HG02885 (cell line): ENCODE results near the gene PPP2R5B.

Experiments
- ATAC-seq: cut with Tn5 transposase; IDR thresholded peaks from one replicate; pipeline ENCODE4 v1.9.1; 2021; ENCODE audit warnings: mild to moderate bottlenecking; ENCODE audit not compliant: unreplicated experiment, poor library complexity

Gene PPP2R5B

DNA sequence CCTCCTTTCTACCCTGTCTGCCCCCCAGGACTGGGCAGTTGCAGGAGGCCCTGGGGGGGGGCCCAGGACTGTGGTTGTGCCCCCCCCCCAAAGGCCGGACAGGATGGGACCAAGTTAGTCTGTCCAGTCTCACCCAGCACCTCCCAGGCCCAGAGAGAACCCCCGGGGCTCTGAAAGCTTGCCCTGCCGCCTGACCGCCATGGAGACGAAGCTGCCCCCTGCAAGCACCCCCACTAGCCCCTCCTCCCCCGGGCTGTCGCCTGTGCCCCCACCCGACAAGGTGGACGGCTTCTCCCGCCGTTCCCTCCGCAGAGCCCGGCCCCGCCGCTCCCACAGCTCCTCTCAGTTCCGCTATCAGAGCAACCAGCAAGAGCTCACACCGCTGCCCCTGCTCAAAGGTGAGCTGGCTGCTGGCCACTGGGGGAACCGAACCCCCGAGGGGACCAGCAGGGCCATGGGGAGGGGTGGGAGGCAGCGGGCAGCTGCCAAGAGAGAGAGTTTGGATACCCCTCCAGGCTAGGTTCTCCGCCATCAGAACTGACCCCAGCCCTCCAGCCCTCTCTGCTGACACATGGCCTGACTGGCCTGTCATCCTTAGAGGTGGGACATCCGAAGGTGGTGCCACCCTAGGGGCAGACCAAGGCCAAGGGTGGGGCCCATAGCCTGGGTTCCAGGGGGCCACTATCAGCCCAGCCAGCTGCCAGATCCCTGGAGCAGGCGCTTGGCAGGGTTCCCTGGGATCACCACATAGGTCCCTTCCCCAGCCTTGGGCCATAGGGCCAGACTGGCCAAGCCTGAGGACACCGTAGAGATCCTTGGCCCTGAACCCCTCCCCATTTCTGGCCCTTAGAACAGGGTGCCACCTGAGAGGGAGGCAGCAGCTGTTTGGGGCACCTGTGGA lies 1.3 kb downstream of the PPP2R5B start:
- no peak for ATAC-seq

DNA sequence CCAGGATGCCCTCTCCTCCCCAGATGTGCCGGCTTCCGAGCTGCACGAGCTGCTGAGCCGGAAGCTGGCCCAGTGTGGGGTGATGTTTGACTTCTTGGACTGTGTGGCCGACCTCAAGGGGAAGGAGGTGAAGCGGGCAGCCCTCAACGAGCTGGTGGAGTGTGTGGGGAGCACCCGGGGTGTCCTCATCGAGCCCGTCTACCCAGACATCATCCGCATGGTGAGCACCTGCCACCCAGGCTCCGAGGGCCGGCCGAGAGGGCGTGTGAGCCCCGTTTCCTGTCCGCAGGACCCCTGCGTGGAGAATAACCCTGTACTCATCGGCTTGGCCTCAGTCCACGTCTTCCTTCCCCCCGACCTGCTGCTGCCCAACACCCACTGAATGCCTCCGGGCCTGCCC lies 2.2 kb downstream of the PPP2R5B start:
- ATAC-seq: no peak

DNA sequence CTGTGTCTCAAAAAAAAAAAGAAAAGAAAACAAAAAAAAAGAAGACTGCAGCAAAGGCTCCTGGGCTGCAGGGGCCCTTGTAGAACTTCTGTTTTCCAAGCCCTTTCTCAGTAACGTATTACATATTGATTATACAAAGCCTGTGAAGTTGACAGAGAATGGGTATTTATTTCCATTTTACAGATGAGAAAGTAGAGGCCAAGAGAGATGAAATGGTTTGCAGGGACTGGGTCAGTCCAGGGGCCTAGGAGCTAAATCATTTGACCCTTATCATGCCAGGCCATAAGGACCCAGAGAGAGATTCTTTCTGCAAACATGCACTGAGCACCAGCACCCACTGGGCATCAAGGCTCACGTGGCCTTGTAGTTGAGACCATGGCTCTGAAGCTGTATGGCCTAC lies 4.5 kb downstream of the PPP2R5B start:
- no peak for ATAC-seq

DNA sequence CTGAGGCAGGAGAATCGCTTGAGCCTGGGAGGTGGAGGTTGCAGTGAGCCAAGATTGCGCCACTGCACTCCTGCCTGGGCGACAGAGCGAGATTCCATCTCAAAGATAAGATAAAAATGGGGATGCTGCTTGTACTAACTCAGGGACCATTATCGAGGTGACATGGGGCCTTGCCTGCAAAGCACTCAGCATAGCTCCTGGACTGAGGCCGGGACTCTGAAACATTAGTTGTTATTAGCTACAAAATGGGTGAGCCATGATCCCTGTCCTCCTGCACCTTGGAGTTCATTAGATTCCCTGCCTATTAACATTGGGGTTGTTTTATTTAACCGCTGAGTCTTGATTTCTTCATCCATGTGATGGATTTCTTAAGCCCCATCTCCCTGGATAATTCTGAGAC lies 5.1 kb downstream of the PPP2R5B start:
- ATAC-seq: no peak

DNA sequence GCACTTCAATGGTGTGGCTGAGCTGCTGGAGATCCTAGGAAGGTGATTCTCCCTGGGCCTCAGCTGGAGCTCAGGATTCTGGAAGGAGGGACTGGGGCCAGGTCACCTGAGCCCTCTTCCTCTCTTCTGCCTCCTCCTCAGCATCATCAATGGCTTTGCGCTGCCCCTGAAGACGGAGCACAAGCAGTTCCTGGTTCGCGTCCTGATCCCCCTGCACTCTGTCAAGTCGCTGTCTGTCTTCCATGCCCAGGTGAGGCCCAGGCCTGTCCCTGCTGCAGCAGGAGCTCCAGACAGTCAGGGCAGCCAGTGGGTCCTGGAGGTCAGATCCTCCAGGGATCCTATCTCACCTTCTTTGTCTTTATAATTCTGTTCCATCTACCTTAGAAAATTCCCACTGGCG lies 5.9 kb downstream of the PPP2R5B start:
- ATAC-seq: no peak

DNA sequence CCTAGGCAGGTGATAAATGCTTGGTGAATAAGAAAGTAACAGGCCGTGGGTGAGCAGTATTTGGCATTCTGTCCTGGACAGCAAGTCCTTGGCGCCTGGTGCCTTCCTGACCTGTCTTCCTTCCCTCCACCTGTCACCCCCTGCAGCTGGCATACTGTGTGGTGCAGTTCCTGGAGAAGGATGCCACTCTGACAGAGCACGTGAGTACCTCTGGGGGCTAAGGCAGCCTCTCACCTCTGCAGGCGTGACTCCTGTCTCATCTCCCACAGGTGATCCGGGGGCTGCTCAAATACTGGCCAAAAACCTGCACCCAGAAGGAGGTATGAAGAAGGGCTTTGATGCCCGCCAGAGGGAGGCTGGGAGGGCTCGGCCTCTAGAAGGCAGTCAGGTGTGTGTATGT lies 6.8 kb downstream of the PPP2R5B start:
- no peak for ATAC-seq

DNA sequence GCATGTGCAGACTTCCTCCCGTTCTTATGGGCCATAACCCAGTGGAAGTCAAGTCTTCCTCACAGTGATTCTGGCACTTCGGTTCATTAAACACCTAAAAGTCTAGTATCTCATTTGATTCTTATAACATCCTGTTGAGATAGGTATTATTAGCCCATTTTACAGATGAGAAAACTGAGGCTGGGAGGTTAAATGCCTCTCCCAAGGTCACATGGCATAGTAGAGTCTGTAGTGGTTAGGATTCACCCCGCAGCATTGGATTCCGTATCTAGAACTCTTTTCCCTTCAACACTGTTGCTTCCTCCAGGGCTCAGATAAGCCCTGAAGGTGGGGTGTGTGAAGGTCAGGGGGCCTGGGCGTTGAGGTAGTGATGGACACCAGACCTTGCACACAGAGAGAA lies 7.8 kb downstream of the PPP2R5B start:
- no peak for ATAC-seq

DNA sequence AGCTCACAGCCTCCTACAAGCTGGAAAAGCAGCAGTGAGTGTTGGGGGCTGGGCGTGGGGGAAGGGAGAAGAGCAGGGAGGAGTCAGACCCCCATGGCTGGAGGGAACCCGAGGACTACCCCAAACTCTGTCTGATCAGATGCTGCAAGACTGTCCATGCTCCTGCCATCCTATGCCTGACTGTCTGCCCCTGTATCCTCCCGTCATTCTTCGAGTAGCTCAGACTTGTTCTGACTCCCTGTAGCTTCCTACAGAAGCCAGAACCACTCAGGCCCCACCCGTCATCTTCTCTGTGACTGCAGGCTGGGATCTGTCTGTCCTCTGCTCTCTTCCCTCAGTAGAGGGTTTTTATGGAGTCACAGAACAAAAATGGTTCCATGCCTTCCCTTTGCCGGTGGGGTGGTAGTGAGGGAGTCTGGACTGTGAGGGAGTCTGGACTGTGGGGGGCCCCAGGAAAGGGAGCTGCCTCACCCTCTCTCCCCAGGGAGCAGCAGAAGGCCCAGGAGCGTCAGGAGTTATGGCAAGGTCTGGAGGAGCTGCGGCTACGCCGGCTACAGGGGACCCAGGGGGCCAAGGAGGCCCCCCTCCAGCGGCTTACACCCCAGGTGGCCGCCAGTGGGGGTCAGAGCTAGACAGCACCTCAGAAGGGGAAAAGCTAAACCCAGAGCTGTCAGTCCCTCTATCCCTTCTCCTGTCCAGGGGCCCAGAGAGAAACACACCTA lies 8.9 kb downstream of the PPP2R5B start:
- ATAC-seq: no peak

DNA sequence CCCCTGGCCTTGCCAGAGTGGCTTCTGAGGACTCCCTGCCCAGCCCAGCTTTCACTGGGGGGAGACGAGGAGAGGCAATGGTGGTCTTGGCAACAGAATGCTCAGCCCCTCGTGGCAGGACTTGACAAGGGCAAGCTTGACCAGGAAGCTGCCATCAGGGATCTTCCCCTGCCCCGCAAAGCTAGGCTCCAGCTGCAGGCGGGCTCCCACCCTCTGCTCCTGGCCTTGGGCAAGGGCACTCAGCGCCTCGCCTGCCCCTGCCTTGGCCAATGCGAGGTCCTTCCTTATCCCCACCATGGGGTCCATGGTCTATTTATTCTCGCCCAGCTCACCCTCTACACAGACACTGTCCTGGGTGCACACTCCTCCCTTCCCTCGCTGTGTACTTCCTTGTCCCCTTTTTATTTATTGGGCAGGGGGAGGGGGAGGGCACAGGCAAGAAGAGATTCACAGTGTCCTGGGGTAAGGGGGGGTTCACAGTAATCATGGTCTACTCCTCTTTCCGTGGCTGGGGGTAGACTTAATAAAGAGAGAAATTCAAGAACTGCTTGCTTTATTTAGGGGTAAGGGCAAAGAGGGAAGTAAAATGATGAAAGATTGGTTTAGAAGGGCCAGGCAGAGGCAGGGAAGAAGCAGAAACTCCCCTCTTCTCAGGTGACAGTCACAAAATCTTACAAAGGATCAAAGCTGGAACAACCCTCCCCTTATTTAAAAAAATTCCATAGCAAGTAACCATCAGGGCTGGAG lies 9.6 kb downstream of the PPP2R5B start:
- ATAC-seq: no peak

DNA sequence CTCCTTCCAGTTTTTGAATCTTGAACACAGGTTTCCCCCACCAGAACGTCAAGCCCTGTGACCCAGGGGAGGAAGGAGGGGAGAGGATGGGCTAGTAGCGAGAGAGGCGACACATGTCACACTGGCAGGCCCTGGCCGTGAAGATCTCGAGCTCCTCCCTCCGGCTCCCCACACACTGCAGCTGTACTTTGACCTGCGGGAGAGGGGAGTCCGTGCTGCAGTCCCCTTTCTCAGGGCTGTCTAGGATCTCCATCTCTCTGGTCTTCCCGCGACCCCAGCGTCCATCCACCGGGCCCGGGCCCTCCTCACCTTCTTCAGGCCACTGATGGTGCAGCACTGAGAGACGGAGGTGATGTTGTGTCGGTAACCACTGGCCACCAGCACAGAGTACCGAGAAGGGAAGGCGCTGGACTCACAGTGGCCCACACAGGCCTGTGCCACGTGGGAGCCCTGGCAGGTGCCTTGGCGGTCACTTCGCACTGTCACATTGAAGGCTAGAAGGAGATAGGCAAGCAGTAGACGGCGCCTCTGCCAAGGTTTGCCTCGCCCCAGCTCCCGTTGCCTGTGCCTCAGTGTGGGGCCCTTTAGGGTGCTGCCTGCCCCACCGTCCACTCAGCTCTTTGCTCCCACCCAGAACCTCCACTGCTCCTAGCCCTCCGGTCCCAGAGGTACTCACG lies 10.3 kb downstream of the PPP2R5B start:
- no peak for ATAC-seq

DNA sequence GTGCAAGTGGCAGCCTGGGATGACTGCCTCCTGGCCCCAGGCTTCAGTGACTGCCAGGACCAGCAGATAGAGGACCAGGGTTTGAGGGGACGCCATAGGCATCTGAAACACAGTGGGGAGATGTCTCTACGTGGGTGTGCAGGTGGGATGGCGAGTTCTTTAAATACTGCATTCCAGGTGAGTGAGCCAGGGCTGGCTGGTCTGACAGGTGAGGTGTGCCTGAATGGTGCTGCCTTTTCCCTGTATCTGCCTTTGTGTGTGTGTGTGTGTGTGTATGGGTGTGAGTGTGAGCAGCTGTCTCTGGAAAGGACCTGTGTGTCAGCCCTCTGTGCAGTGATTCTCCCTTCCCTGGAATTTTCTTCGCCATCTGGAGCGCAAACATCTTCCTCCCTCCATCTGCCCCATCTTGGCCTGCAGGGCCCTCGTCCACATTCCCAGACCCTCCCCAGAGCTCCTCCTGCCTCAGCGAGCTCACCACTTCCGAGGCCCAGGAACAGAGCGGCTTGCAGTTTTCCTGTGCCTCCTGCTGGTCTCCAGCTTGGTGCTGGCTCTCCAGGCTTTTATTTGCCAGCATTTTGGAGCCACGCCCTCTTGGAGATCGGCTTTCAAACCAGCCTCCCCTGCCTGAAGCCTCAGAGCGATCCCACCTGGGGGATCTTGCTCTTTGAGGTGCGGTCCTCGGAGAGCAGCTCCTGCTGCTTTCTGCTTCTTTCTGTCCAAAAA lies 11.0 kb downstream of the PPP2R5B start, which contains the start of gene GPHA2:
TSS of gene GPHA2 (minus strand) at position 535 of the 723 bp plus-strand sequence. CDS start at position 102, 433 bp downstream.
- no peak for ATAC-seq

DNA sequence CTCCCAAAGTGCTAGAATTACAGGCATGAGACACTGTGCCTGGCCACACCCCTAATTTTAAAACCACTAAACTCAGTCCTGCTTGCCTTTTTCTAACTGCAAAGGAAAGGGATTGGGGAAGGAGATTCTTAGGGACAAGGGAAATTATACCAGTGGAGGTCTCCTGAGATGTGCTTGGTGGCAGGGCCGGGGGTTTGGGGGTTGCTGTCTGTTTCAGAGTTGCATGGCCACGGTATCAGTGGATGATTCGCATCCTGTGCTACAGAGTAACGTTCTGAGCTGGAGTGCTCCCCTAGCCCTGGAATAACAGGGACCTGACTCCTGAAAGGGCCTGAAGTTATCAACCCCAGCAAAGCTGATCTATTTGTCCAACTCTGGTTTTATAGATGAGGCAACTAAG lies 12.1 kb downstream of the PPP2R5B start:
- ATAC-seq: no peak

DNA sequence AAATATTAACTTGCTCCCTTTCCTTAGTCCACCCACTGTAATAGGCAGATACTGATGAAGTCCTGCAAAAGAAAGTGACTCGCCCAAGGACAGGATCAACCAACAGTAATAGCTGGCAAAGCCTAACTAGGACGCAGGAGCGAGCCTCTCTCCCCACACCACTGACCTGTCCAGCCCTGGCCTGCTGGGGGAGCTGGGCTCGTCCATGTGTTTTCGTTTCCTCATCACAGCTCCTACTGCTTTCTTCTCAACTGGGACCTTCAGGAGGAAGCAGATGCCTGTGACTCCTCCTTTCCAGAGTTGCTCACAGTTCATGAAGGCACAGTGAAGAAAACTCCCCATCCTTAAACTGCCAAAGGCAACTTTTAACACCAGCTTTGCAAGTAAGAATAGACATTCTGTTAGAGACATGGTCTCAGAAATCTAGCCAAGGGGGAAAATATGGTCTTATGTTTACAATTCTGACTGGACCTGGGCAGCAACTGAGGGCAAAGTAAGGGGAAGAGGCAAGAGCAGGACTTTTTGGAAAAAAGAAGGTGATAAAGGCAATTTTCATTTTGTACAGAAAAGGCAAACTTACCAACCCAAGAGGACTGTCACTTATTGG lies 22.8 kb downstream of the PPP2R5B start:
- no peak for ATAC-seq

DNA sequence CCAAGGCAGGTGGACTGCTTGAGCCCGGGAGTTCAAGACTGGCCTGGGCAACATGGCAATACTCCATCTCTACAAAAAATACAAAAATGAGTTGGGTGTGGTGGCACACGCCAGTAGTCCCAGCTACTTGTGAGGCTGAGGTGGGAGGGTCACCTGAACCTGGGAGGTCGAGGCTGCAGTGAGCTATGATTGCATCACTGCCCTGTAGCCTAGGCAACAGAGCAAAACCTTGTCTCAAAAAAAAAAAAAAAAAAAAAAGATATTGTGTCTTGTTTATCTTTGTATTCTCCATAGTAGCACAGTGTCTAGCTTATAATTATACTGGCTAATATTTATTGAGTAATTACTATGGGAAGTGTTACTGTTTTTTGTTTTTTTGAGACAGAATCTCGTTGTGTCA lies 27.0 kb downstream of the PPP2R5B start:
- no peak for ATAC-seq

DNA sequence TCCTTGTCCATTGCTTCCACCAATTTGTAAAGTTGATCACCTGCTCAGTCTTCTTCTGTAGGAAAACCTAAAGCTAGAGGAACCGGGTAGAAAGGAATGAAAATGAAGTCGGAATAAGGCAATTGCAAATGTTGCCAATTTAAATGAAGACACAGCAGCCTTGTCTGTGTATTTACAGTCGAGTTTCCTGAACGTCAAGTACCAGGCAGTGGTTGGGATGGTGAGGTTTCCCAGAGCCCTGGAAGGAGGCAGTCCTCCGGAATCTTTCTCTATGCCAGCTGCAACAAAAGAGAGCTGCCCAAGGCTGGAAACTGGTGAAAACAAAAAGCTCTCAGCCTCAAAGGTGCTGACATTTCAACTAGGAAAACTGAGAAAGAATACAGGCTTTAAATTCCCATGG lies 29.7 kb downstream of the PPP2R5B start:
- no peak for ATAC-seq

DNA sequence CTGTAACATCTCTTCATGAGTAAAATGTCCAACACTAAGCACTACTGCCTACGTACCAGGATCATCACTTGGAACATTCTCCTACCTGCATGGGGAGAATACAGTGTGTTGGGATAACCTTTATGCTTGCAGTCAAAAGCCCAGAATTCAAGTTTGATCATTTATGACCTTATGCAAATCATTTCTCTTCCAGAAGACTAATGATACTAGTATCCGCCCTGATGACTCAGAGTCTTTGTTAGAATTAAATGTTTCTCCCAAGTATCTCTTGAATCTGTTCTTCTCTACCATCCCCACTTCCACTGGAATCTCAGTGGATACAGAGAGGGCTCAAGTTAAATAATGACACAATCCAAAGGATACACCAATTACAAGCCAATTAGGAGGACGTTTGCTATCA lies 35.0 kb downstream of the PPP2R5B start:
- no peak for ATAC-seq

DNA sequence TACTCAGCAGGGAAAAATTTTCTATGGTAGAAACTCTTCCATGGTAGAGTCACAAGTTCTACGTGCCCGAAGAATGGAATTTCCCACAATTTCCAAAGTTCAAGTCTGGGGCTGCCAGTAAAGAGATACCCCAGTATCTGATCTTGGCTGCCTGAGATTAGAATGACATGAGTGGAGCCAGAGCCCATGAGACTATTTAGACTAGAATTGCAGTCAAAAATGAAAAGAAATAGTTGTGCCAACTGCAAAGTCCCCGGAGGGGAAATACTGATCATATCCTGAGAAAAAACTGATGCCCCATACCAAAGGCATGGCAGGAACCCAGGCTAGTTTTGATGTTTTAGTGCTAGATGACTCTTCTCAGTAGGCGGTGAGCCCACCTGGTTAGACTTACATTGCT lies 36.2 kb downstream of the PPP2R5B start:
- no peak for ATAC-seq

DNA sequence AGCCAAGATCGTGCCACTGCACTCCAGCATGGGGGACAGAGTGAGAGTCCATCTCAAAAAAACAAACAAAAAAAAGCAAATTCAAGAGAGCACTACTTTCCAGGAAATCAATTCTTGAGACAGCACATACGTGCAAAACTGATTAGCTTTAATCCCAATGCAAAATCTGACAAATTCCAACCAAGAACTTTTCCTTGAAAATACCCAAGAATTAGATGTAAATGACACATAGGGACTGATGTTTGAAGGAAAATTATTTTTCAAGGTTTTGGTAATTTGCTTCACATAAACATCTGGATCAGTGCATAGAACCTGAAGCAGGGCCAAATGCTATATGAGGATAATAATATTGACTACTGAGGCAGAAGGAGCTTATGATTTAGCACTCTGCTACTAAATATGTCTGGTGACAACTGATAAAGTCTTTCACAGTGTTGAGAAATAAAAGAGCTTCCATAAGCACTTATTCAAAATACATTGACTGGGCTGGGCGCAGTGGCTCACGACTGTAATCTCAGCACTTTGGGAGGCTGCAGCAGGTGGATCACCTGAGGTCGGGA lies 38.7 kb downstream of the PPP2R5B start:
- no peak for ATAC-seq

DNA sequence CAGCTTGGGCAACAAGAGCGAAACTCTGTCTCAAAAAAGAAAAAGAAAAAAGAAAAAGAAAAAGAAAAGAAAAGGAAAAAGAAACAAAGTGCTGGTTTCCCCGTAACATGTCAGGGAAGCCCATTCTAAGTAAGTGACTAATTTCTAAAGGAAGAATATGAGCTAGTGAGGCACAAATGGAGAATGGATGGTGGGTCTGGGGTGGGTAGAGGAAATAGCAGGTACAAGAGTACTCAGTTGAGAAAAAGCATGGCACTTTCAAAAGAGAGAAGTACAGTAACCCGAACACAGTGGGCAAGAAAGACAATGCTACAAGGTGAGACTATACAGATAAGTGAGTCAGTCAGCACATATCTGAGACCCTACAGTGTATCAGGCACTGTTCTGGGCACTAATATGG lies 42.9 kb downstream of the PPP2R5B start:
- ATAC-seq: no peak
